GM12891 (cell line): ENCODE results near the gene WNT11.

Source experiments
- DNase-seq: peaks from one replicate; pipeline ENCODE4 v3.0.0; 2011; ENCODE audit warnings: low spot score; ENCODE audit not compliant: insufficient read length
- FAIRE-seq: peaks from 2 replicates; lab custom pipeline; 2011; peaks lifted over from hg19 to GRCh38; lab: Jason Lieb, UNC
- PAX5 ChIP-seq: IDR thresholded peaks from 2 replicates; pipeline ENCODE4 v1.6.1; 2011; ENCODE audit warnings: low read length, moderate library complexity, mild to moderate bottlenecking; ENCODE audit not compliant: insufficient read depth, severe bottlenecking
- POLR2A ChIP-seq: IDR thresholded peaks from 2 replicates; pipeline ENCODE4 v1.6.1; 2011; ENCODE audit warnings: low read depth, low read length, control low read depth
- POLR2AphosphoS5 ChIP-seq: IDR thresholded peaks from 2 replicates; pipeline ENCODE4 v1.6.1; 2011; ENCODE audit warnings: low read depth, low read length, control low read depth
- POU2F2 ChIP-seq: IDR thresholded peaks from 2 replicates; pipeline ENCODE4 v1.6.1; 2011; ENCODE audit warnings: low read depth, mild to moderate bottlenecking, control low read depth, low read length, moderate library complexity
- SPI1 ChIP-seq: IDR thresholded peaks from 2 replicates; pipeline ENCODE4 v1.6.1; 2011; ENCODE audit warnings: low read depth, low read length, control low read depth
- TAF1 ChIP-seq: IDR thresholded peaks from 2 replicates; pipeline ENCODE4 v1.6.1; 2011; ENCODE audit warnings: low read depth, low read length, control low read depth

Gene WNT11

DNA sequence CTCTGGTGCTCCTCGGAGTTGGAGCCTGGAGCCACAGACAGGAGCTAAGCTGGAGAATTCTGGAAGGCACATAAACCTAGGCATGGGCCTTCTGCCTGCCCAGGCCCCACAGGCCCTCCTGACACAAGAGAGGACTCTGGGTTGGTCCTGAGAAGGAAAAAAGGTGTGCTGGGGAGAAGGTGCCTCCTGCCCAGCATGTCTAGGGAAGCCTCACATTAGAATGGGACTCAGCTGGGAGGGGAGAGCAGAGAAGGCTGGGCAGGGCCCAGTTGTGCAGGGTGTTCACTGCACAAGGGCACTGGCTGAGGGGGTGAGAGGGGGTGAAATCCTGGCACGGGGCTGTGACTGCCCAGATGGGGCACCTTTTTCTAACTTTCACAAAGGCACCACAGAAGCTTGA, 39.4 kb upstream of the WNT11 start:
- DNase-seq (no peak), FAIRE-seq (no peak)
- TF ChIP-seq POU2F2 (no peak), PAX5 (no peak), POLR2AphosphoS5 (no peak), SPI1 (no peak), POLR2A (no peak), TAF1 (no peak)

DNA sequence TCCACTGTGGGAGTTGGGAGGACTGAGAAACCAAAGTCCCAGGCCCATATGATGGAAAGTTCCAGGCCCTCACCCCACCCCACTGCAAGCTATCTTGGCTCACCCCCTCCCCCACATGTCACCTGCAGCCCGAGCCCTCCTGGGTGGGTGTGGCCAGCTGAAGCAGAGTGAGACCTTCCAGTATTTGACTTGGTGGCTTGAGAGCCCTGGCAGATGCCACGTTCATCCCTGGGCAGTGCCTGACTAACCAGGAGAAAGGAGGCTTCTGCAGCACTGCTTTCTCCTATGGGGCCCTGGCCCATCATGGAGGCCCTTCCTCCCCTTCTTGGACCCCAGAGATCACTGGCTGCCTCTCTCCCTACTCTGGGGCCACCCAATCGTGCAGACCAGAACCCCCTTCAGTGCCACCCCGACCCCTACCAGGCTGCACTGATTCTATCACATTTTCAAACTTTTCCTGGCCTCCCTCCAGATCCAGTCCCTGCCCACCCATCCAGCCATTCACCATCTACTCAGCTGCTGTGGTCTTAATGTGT, 38.1 kb upstream of the WNT11 start:
- TF ChIP-seq PAX5 (no peak), TAF1 (no peak), POU2F2 (no peak), SPI1 (no peak), POLR2AphosphoS5 (no peak), POLR2A (no peak)
- FAIRE-seq (no peak), DNase-seq (no peak)

DNA sequence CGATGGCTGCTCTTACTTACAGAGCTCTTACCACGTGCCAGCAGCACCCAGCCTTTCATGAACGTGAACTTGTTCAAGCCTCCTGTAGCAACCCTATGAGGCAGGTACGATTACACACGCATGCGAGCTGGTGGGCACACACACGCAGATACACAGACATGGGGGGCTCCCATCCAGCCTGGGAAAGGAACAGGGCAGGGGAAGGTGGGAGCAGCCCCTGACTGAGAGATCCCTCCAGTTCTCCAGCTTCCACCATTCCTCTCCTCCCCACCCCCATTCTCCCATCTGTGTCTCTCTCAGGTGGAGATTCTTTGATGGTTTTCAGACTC, 37.6 kb upstream of the WNT11 start:
- DNase-seq (no peak), FAIRE-seq (no peak)
- TF ChIP-seq POLR2A: no peak
- no peak for TF ChIP-seq POLR2AphosphoS5
- TF ChIP-seq TAF1: no peak
- TF ChIP-seq PAX5: no peak
- TF ChIP-seq SPI1: no peak
- no peak for TF ChIP-seq POU2F2

DNA sequence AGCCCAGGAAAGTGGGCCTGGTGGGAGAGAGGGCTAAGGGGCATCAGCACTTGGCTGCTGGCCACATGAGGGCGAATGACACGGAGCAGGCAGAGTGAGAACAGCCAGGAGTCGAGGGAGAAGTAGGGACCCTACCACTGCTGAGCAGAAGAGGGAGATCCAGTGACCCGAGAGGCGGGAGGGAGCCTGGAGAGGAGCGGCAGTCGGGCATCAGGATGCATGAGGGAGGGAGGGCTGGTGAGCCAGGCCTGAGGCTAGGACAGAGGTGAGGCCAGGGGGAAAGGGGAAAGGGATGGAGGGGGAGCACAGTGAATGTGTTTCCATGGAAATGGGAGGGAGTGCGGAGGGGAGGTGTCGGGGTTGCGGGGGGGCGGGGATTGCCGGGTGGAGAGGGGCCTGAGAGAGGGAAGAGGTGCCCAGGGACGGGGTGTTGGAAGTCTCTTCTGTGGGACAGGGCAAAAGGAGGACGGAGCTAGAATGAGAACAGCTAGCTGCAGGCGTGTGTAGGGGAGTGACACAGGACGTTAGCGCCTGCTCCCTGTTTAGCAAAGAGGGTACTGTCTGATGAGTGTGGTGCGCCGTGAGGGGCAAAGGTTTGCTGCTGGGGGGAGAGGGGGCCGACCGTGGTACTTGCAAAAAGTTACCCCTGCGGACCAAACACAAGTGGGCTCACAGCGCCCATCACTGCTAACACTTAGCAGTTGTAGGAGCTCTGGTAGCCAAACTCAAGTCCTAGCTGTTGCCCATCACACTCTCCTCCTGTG, 37.1 kb upstream of the WNT11 start:
- FAIRE-seq: no peak
- no peak for DNase-seq
- TF ChIP-seq PAX5 (no peak), SPI1 (no peak), POLR2A (no peak), POLR2AphosphoS5 (no peak), TAF1 (no peak), POU2F2 (no peak)

DNA sequence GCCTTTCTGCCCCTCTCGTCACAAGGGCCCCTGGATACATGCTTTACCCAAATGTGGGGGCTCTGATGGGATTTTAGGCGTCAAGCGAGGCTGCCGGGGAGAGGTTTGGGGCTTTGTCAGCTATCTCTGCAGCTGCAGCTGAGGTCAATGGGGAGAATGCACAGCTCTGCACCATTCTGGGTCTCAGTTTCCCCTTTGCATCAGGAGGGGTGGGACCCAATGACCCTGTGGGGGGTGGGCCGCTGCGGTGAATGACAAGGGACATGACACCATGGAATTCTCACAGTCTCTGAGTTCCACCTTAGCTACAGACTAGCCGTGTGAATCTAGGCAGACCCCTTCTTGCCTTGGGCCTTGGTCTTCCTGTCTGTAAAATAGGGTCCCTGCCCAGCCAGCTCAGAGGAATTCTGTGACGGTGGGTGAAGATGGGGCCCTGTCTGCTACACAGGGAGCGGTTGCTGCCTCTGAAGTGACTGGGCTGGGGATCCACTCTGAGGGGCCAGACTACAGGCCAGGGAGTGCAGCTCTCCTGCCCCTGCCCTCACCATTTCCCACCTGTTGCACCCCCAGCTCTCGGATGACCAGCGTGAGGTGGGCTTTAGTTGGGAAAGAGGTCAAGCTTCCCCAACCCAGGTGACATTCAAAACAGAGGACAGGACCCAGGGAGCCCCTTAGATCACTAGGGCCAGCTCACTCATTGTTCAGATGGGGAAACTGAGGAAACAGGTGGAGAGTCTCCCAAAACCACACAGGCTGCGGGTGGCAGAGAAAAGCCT, 35.9 kb upstream of the WNT11 start:
- no peak for TF ChIP-seq POU2F2
- no peak for TF ChIP-seq POLR2A
- no peak for TF ChIP-seq PAX5
- TF ChIP-seq POLR2AphosphoS5: no peak
- TF ChIP-seq SPI1: no peak
- FAIRE-seq (no peak), DNase-seq (no peak)

DNA sequence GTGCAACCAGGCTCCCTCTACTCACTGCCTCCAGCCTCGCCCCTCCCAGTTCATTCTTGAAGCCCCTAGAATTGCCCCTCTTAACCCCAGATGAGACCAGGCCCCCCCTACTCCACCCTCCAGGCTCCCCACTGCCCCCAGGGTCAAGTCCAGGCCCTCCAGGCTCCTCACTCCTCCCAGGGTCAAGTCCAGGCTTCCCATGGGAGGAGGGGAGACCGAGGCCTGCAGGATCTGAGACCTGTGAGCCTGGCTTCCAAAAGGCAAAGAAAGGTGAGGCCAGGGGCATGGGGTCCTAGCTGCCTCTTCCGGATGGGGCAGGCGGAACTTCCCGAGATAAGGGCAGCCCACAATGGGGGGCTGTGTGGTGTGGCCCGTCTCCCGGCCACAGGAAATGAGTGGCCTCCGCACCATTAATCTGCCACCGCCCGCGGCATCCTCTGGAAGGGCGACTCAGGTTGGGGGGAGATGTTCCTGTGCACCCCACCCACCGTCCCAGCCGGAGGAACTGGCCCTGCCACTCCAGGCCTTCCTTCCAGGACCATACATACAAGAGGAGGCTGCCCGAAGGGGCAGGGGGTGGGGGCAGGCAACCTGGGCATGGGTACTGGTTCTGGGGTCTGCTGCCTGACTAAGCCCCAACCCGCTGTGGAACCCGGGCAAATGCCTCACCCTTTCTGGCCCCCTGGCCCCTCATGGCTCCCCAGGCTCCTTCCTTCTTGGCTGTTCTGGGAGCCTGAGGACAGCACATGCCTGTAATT, 35.1 kb upstream of the WNT11 start:
- FAIRE-seq (no peak), DNase-seq (no peak)
- no peak for TF ChIP-seq SPI1
- TF ChIP-seq PAX5: no peak
- no peak for TF ChIP-seq POLR2AphosphoS5

DNA sequence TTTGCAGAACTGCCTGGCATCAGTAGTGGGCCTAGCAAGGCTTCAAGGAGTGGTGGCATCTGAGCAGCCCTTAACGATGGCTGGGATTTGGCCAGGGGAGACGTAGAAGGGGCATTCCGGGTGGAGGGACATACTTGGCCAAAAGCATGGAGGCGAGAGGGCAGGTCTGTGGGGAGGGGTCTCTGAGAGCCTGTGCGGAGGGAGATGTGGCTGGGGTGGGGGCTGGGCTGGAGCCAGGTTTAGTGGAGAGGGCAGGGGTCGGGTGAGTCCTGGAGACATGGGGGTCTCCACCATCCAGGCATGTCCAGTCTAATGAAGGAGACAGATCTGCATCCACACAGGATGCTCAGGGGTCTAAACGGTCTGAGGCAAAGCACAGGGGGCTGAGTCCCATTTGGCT, 34.4 kb upstream of the WNT11 start:
- DNase-seq: no peak
- no peak for TF ChIP-seq TAF1
- no peak for TF ChIP-seq POU2F2
- TF ChIP-seq SPI1: no peak
- FAIRE-seq: no peak

DNA sequence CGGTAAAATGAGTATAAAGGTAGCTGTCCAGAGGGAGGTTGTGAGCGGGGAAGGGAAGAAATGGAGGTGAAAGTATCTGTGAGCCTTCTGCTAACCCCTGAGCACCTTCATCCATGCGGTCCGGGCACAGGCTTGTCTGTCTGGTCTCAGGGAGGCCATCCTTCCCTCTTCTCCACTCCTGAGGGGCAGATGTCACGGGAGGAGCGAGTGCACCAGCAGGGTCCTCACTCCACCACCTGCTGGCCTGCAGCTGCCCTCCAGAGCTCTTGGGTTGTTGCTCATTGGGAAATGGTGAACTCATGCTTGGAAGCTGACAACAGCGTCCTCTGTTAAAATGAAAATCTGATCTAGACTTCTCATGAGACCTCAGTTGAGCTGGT, 33.8 kb upstream of the WNT11 start:
- TF ChIP-seq POU2F2 (no peak), PAX5 (no peak), POLR2AphosphoS5 (no peak), POLR2A (no peak), SPI1 (no peak), TAF1 (no peak)
- no peak for FAIRE-seq
- DNase-seq: no peak

DNA sequence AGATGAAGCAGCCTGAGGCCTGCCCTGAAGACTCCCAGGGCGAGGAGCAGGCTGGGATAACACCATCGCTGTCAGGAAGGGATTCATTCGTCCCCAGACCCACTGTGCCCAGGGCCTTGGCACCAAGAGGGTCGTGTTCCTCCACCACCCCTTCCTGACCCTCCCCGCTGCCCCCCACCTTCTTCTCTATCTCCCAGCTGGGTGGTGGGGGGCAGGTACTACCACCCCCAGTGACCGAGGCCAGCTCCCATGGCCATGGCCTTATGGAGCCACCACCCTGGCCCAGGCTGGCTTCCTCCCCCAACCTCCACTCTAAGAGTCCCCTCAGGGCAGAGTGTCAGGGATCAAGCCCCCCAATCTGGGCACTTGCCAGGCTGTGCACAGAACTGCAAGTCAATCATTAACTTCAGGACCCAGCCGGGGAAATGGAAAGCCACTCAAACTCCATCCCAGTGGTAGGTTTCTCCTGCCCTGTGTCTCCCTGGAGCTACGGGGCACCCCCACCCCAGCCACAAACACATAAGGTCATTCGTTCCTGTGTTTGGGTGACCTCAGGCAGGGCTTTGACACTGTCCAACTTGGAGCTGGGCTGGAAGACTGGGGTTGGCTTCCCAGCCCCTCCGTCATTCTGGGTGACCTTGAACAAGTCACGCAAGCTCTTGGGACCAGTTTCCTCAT, 33.3 kb upstream of the WNT11 start:
- no peak for DNase-seq
- FAIRE-seq: no peak
- TF ChIP-seq POLR2AphosphoS5: no peak
- TF ChIP-seq SPI1: no peak
- TF ChIP-seq POLR2A: no peak
- TF ChIP-seq POU2F2: no peak
- no peak for TF ChIP-seq TAF1
- TF ChIP-seq PAX5: no peak
